ENCODE measurements around the gene BUD23. TPM values are rescaled to one million over a fixed set of nuclear protein-coding genes. Genes with fewer than 3 reads are reported as not detected.

The BUD23 gene
- total RNA-seq, 1 donor from 2014 or later, result 74.8 TPM

GRCh38 chr7:73690646-73691045 is 7.2 kb downstream of the BUD23 start:
- H3K36me3 Mint-ChIP-seq (ENCODE audit: low read depth), result peaks cover 86% of the 10 kb centered on the region
- H3K27me3 Mint-ChIP-seq, result no peaks in the 10 kb centered on the region
- ChIA-PET CTCF (no interaction called here), POLR2A (no interaction called here)
- H3K4me1 Mint-ChIP-seq, result peaks cover 14% of the 10 kb centered on the region
- ATAC-seq (ENCODE audit: low read depth) (no peak), DNase-seq (no peak)
- H3K9me3 Mint-ChIP-seq, result no peaks in the 10 kb centered on the region
- H3K4me3 Mint-ChIP-seq, result no peak overlapping the region
- no peak for TF ChIP-seq CTCF (IDR thresholded peaks at IDR 0.05)
- no peak overlapping the region for H3K27ac Mint-ChIP-seq
- intact Hi-C loops (cut with micrococcal nuclease), result no loop called here

GRCh38 chr7:73696372-73696771 is 13.0 kb downstream of the BUD23 start:
- no peak for TF ChIP-seq CTCF (IDR thresholded peaks at IDR 0.05)
- H3K4me1 Mint-ChIP-seq, result peaks cover 2% of the 10 kb centered on the region
- no peaks in the 10 kb centered on the region for H3K27me3 Mint-ChIP-seq
- CTCF ChIA-PET, result no interaction called here
- peaks cover 79% of the 10 kb centered on the region for H3K36me3 Mint-ChIP-seq (ENCODE audit: low read depth)
- no peak overlapping the region for H3K4me3 Mint-ChIP-seq
- no peak overlapping the region for H3K27ac Mint-ChIP-seq
- ATAC-seq (ENCODE audit: low read depth) (no peak), DNase-seq (no peak)
- intact Hi-C loops (cut with micrococcal nuclease), result no loop called here
- POLR2A ChIA-PET, result no interaction called here
- H3K9me3 Mint-ChIP-seq, result no peaks in the 10 kb centered on the region

GRCh38 chr7:73698410-73698809 is 15.0 kb downstream of the BUD23 start:
- CTCF ChIA-PET, result interaction anchor here (1.0 kb wide), 1 partner anchor 8 kb away, joined by 3 read pairs; no protein-coding TSS in a partner anchor
- Mint-ChIP-seq H3K4me1 (peaks cover 5% of the 10 kb centered on the region), H3K27me3 (peaks cover 8% of the 10 kb centered on the region), H3K27ac (no peak overlapping the region), H3K9me3 (no peaks in the 10 kb centered on the region), H3K4me3 (no peak overlapping the region), H3K36me3 (ENCODE audit: low read depth) (peaks cover 60% of the 10 kb centered on the region)
- DNase-seq, result no peak
- TF ChIP-seq CTCF (IDR thresholded peaks at IDR 0.05), result no peak
- no peak for ATAC-seq (ENCODE audit: low read depth)
- intact Hi-C loops (cut with micrococcal nuclease), result no loop called here
- POLR2A ChIA-PET, result no interaction called here

DNA sequence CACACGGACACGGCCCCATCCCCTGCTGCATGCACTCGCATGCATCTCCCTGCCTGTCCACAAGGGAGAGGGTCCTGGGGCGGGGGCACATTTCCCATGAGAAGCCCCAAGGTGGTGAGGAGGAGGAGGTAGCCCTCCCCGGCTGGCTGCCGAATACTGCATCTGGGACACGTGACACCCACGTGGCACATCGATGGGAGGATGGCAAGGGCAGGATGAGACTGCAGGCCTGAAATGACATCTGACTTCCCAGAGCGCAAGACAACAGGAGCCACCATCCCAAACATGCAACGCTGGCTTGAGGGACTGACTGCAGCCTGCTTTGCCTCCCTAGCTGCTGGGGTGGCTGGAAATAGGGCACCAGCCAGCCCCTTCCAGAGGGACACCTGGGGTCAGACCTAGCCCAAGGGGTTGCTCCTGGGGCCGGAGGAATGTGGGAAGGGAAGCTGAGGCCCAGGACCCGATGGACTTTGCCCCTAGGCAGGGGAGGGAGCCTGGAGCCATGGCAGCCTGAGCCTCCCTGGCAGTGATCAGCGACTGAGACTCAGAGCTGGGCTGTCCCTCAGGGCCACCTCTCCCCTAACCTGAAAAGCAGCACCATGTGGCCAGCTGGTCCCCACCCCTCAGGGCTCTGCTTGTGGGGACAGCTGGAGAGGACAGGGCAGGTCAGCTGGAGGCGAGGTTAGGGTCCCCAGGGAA is 16.1 kb downstream of the BUD23 start:
- no peaks in the 10 kb centered on the region for H3K9me3 Mint-ChIP-seq
- intact Hi-C loops (cut with micrococcal nuclease), result no loop called here
- DNase-seq (no peak), ATAC-seq (ENCODE audit: low read depth) (no peak)
- no peak overlapping the region for H3K27ac Mint-ChIP-seq
- H3K4me3 Mint-ChIP-seq, result no peak overlapping the region
- H3K4me1 Mint-ChIP-seq, result peaks cover 3% of the 10 kb centered on the region
- TF ChIP-seq CTCF (IDR thresholded peaks at IDR 0.05), result no peak
- POLR2A ChIA-PET, result no interaction called here
- CTCF ChIA-PET, result no interaction called here
- H3K27me3 Mint-ChIP-seq, result peaks cover 8% of the 10 kb centered on the region
- peaks cover 49% of the 10 kb centered on the region for H3K36me3 Mint-ChIP-seq (ENCODE audit: low read depth)

GRCh38 chr7:73700069-73700423 is 16.6 kb downstream of the BUD23 start:
- CTCF ChIA-PET, result no interaction called here
- peaks cover 44% of the 10 kb centered on the region for H3K36me3 Mint-ChIP-seq (ENCODE audit: low read depth)

More at GRCh38 chr7:73700069-73700423, 16.6 kb downstream of the BUD23 start:
- Mint-ChIP-seq H3K4me3 (no peak overlapping the region), H3K27ac (no peak overlapping the region), H3K27me3 (peaks cover 8% of the 10 kb centered on the region), H3K9me3 (no peaks in the 10 kb centered on the region), H3K4me1 (peaks cover 3% of the 10 kb centered on the region)
- no peak for TF ChIP-seq CTCF (IDR thresholded peaks at IDR 0.05)
- POLR2A ChIA-PET, result no interaction called here
- ATAC-seq (ENCODE audit: low read depth), result no peak
- no peak for DNase-seq
- intact Hi-C loops (cut with micrococcal nuclease), result no loop called here

Measured in activated B cell treated with CpG ODN at 0.5 μM for 24 hours (primary cell).